ENCODE data around the gene GP9.

The GP9 gene

GRCh38 chr3:129046732-129047552, 13.6 kb upstream of the GP9 start (continued):
- TF ChIP-seq, protein P1, sequence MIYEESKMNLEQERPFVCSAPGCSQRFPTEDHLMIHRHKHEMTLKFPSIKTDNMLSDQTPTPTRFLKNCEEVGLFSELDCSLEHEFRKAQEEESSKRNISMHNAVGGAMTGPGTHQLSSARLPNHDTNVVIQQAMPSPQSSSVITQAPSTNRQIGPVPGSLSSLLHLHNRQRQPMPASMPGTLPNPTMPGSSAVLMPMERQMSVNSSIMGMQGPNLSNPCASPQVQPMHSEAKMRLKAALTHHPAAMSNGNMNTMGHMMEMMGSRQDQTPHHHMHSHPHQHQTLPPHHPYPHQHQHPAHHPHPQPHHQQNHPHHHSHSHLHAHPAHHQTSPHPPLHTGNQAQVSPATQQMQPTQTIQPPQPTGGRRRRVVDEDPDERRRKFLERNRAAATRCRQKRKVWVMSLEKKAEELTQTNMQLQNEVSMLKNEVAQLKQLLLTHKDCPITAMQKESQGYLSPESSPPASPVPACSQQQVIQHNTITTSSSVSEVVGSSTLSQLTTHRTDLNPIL (CRISPR knock-in tag; IDR thresholded peaks at IDR 0.05; ENCODE audit: low read depth) = no peak
- TF ChIP-seq, protein P2, sequence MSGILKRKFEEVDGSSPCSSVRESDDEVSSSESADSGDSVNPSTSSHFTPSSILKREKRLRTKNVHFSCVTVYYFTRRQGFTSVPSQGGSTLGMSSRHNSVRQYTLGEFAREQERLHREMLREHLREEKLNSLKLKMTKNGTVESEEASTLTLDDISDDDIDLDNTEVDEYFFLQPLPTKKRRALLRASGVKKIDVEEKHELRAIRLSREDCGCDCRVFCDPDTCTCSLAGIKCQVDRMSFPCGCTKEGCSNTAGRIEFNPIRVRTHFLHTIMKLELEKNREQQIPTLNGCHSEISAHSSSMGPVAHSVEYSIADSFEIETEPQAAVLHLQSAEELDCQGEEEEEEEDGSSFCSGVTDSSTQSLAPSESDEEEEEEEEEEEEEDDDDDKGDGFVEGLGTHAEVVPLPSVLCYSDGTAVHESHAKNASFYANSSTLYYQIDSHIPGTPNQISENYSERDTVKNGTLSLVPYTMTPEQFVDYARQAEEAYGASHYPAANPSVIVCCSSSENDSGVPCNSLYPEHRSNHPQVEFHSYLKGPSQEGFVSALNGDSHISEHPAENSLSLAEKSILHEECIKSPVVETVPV (CRISPR knock-in tag; IDR thresholded peaks at IDR 0.05) = no peak
- no peak for TF ChIP-seq ARNTL (CRISPR knock-in tag; IDR thresholded peaks at IDR 0.05; ENCODE audit: borderline replicate concordance, low read depth)

DNA sequence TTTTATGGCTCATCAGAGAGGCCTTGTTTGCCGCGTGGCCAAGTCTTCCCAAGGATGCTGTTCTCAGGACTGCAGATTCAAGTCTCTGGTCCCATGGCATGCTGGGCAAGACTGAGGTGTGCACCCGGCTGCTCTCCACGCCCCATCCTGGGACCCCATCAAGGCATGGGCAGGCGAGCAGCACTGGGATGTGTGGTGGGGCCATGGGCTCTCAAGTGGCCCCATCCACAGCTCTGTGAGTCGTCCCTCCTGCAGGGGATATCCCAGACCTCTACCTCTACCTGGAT, 13.1 kb upstream of the GP9 start:
- TF ChIP-seq ZFP30 (CRISPR knock-in tag; IDR thresholded peaks at IDR 0.05) (no peak), PPARA (CRISPR knock-in tag; IDR thresholded peaks at IDR 0.05; ENCODE audit: borderline replicate concordance) (no peak), ZNF70 (CRISPR knock-in tag; IDR thresholded peaks at IDR 0.05) (no peak), CSDC2 (CRISPR knock-in tag; IDR thresholded peaks at IDR 0.05) (no peak), ISL1 (CRISPR knock-in tag; IDR thresholded peaks at IDR 0.05) (no peak), SNAI2 (CRISPR knock-in tag; IDR thresholded peaks at IDR 0.05) (no peak), BACH2 (CRISPR knock-in tag; IDR thresholded peaks at IDR 0.05; ENCODE audit: borderline replicate concordance) (no peak), ZNF8 (CRISPR knock-in tag; IDR thresholded peaks at IDR 0.05) (no peak), TSHZ2 (CRISPR knock-in tag; IDR thresholded peaks at IDR 0.05) (no peak), POU6F1 (CRISPR knock-in tag; IDR thresholded peaks at IDR 0.05; ENCODE audit: borderline replicate concordance, low read depth) (no peak), ZFP3 (CRISPR knock-in tag; IDR thresholded peaks at IDR 0.05) (no peak), TOX (CRISPR knock-in tag; IDR thresholded peaks at IDR 0.05; ENCODE audit: borderline replicate concordance) (no peak), ARNTL (CRISPR knock-in tag; IDR thresholded peaks at IDR 0.05; ENCODE audit: borderline replicate concordance, low read depth) (no peak), ZNF565 (CRISPR knock-in tag; conservative IDR thresholded peaks at IDR 0.05; ENCODE audit: low read depth) (no peak)
- TF ChIP-seq, protein P2 (CRISPR knock-in tag; IDR thresholded peaks at IDR 0.05) = no peak
- no peak for ATAC-seq

DNA sequence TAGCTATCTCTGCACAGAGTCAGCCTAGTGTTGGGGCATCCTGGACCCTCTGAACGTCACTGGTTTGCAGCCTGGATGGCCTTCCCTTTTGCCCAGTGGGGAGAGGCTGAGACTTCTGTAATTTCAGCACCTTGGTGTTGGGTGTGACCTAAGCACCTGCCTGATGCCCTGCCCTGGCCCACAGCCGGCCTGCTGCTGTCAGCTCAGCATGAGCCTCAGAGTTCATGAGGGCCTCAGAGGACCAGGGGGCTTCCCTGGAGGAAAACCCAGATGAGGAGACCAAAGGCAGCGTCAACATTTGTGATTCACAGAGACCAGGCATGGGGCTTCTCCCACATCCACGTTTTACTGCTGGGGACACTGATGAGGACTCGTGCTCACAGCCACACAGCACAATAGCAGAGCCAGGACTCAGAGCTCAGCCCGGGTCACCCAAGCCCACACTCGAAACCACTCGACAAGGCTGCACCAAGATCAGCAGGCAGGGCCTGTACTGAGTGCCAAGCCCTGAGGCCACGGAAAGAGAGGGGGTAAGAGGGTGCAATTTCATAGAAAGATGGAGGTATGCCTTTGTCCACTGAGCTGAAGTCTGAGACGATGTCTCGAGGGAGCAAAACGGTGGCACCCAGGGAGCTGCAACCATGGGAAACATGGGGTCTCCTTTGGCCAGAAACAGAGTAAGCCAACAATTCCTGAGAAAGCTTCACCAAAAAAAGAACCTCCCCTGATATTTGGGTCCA, 9.9 kb upstream of the GP9 start:
- no peak for ATAC-seq
- TF ChIP-seq ZC3H10 (CRISPR knock-in tag; IDR thresholded peaks at IDR 0.05) (no peak), ZNF565 (CRISPR knock-in tag; conservative IDR thresholded peaks at IDR 0.05; ENCODE audit: low read depth) (no peak), OSR1 (CRISPR knock-in tag; IDR thresholded peaks at IDR 0.05) (no peak), TOX (CRISPR knock-in tag; IDR thresholded peaks at IDR 0.05; ENCODE audit: borderline replicate concordance) (no peak), POU6F1 (CRISPR knock-in tag; IDR thresholded peaks at IDR 0.05; ENCODE audit: borderline replicate concordance, low read depth) (no peak), ZFP3 (CRISPR knock-in tag; IDR thresholded peaks at IDR 0.05) (no peak)

Measured in SK-N-SH treated with all-trans-retinoic acid at 6 μM for 48 hours (cell line).